ENCODE data around the gene ZBTB38.

Gene ZBTB38

GRCh38 chr3:141392416-141392815, 24.1 kb downstream of the ZBTB38 start:
- Histone ChIP-seq H4K20me1 (no peaks in the 10 kb centered on the region), H3K36me3 (peaks cover 0 to 10% (median 0%) of the 10 kb centered on the region in 11 experiments; a peak in 2 of 22 replicates), H3K9ac (no peak overlapping the region), H3K27me3 (no peaks in the 10 kb centered on the region), H3K4me2 (no peak overlapping the region), H3K9me3 (replicated peaks in 1 of 11) (peaks cover 14 to 20% (median 18%) of the 10 kb centered on the region in 11 experiments), H3K4me3 (no peak overlapping the region), H3K27ac (no peak overlapping the region), H3K4me1 (no peaks in the 10 kb centered on the region)
- TF ChIP-seq Cebpa-rat (IDR thresholded peaks at IDR 0.05) = no peak

- no peaks in the 10 kb centered on the region for H3K27me3 ChIP-seq
- H3K4me1 ChIP-seq = no peaks in the 10 kb centered on the region
- no peak overlapping the region for H3K9ac ChIP-seq
- TF ChIP-seq Cebpa-rat (IDR thresholded peaks at IDR 0.05) = no peak
- no peak overlapping the region for H3K27ac ChIP-seq
- peaks cover 19 to 26% (median 24%) of the 10 kb centered on the region in 11 experiments for H3K9me3 ChIP-seq (replicated peaks in 1 of 11)
- no peak overlapping the region for H3K4me2 ChIP-seq
- H3K36me3 ChIP-seq = peaks cover 0 to 10% (median 0%) of the 10 kb centered on the region in 11 experiments; a peak in 2 of 22 replicates
- no peaks in the 10 kb centered on the region for H4K20me1 ChIP-seq
- H3K4me3 ChIP-seq = no peak overlapping the region
Measured at GRCh38 chr3:141392897-141393734, 24.8 kb downstream of the ZBTB38 start.

GRCh38 chr3:141393735-141394076, 25.4 kb downstream of the ZBTB38 start:
- no peaks in the 10 kb centered on the region for H3K27me3 ChIP-seq
- H3K4me1 ChIP-seq = no peaks in the 10 kb centered on the region
- no peak for TF ChIP-seq Cebpa-rat (IDR thresholded peaks at IDR 0.05)
- H4K20me1 ChIP-seq = no peaks in the 10 kb centered on the region
- no peak overlapping the region for H3K9ac ChIP-seq
- H3K9me3 ChIP-seq (replicated peaks in 1 of 11) = peaks cover 19 to 27% (median 24%) of the 10 kb centered on the region in 11 experiments
- H3K4me2 ChIP-seq = no peak overlapping the region
- no peak overlapping the region for H3K4me3 ChIP-seq
- H3K36me3 ChIP-seq = peaks cover 0 to 10% (median 0%) of the 10 kb centered on the region in 11 experiments; a peak in 2 of 22 replicates
- no peak overlapping the region for H3K27ac ChIP-seq

GRCh38 chr3:141394560-141394959, 26.3 kb downstream of the ZBTB38 start:
- Histone ChIP-seq H4K20me1 (no peaks in the 10 kb centered on the region), H3K4me2 (no peak overlapping the region), H3K36me3 (peaks cover 0 to 10% (median 0%) of the 10 kb centered on the region in 11 experiments; a peak in 2 of 22 replicates), H3K27me3 (peaks cover 0 to 7% (median 3%) of the 10 kb centered on the region in 11 experiments; a peak in 10 of 22 replicates), H3K4me1 (peaks cover 0 to 6% (median 0%) of the 10 kb centered on the region in 10 experiments; a peak in 4 of 20 replicates), H3K9ac (no peak overlapping the region), H3K9me3 (replicated peaks in 1 of 11) (peaks cover 19 to 27% (median 24%) of the 10 kb centered on the region in 11 experiments), H3K4me3 (no peak overlapping the region), H3K27ac (no peak overlapping the region)
- TF ChIP-seq Cebpa-rat (IDR thresholded peaks at IDR 0.05) = no peak

- Histone ChIP-seq H3K27me3 (peaks cover 0 to 12% (median 8%) of the 10 kb centered on the region in 11 experiments; a peak in 18 of 22 replicates), H3K4me2 (no peak overlapping the region), H3K9ac (no peak overlapping the region), H4K20me1 (no peaks in the 10 kb centered on the region), H3K4me3 (no peak overlapping the region), H3K9me3 (replicated peaks in 1 of 11) (peaks cover 19 to 27% (median 24%) of the 10 kb centered on the region in 11 experiments), H3K36me3 (peaks cover 0 to 10% (median 0%) of the 10 kb centered on the region in 11 experiments; a peak in 2 of 22 replicates), H3K27ac (no peak overlapping the region), H3K4me1 (peaks cover 0 to 12% (median 0%) of the 10 kb centered on the region in 10 experiments; a peak in 4 of 20 replicates)
- no peak for TF ChIP-seq Cebpa-rat (IDR thresholded peaks at IDR 0.05)
Measured at GRCh38 chr3:141395005-141395589, 26.8 kb downstream of the ZBTB38 start.

GRCh38 chr3:141397996-141398395, 29.7 kb downstream of the ZBTB38 start:
- Histone ChIP-seq H4K20me1 (no peaks in the 10 kb centered on the region), H3K27ac (no peak overlapping the region), H3K4me2 (no peak overlapping the region), H3K27me3 (peaks cover 24 to 41% (median 37%) of the 10 kb centered on the region in 11 experiments), H3K9ac (no peak overlapping the region), H3K4me1 (peaks cover 0 to 29% (median 5%) of the 10 kb centered on the region in 10 experiments; a peak in 9 of 20 replicates), H3K9me3 (replicated peaks in 1 of 11) (peaks cover 19 to 31% (median 24%) of the 10 kb centered on the region in 11 experiments), H3K36me3 (peaks cover 0 to 10% (median 0%) of the 10 kb centered on the region in 11 experiments; a peak in 2 of 22 replicates), H3K4me3 (no peak overlapping the region)
- TF ChIP-seq Cebpa-rat (IDR thresholded peaks at IDR 0.05) = no peak

- H3K4me3 ChIP-seq = no peak overlapping the region
- H3K4me1 ChIP-seq = peaks cover 0 to 32% (median 5%) of the 10 kb centered on the region in 10 experiments; a peak in 9 of 20 replicates
- 0 out of 22 replicates have a peak overlapping the region, but pooled peaks of 1 of the 11 experiments have one; percentile 3 for H3K27ac ChIP-seq
- no peaks in the 10 kb centered on the region for H4K20me1 ChIP-seq
- H3K36me3 ChIP-seq = peaks cover 0 to 13% (median 0%) of the 10 kb centered on the region in 11 experiments; a peak in 2 of 22 replicates
- peak overlapping the region in 2 of 11 experiments; percentile 48 to 51; a peak in 2 of 22 replicates for H3K4me2 ChIP-seq
- no peak overlapping the region for H3K9ac ChIP-seq
- TF ChIP-seq Cebpa-rat (IDR thresholded peaks at IDR 0.05) = no peak
- H3K9me3 ChIP-seq (replicated peaks in 1 of 11) = peaks cover 19 to 31% (median 25%) of the 10 kb centered on the region in 11 experiments
- H3K27me3 ChIP-seq = peaks cover 36 to 53% (median 49%) of the 10 kb centered on the region in 11 experiments
Measured at GRCh38 chr3:141399200-141399599, 30.9 kb downstream of the ZBTB38 start.

- peaks cover 19 to 31% (median 25%) of the 10 kb centered on the region in 11 experiments for H3K9me3 ChIP-seq (replicated peaks in 1 of 11)
- peak overlapping the region in 2 of 11 experiments; percentile 52 to 66; a peak in 3 of 22 replicates for H3K27ac ChIP-seq
- H3K9ac ChIP-seq = no peak overlapping the region
- peak overlapping the region in 3 of 11 experiments; percentile 2 to 51 (median 48); a peak in 4 of 22 replicates for H3K4me2 ChIP-seq
- peaks cover 0 to 22% (median 0%) of the 10 kb centered on the region in 11 experiments; a peak in 3 of 22 replicates for H3K36me3 ChIP-seq
- H3K4me3 ChIP-seq = no peak overlapping the region
- H4K20me1 ChIP-seq = no peaks in the 10 kb centered on the region
- H3K27me3 ChIP-seq = peaks cover 38 to 61% (median 57%) of the 10 kb centered on the region in 11 experiments
- peaks cover 0 to 32% (median 5%) of the 10 kb centered on the region in 10 experiments; a peak in 9 of 20 replicates for H3K4me1 ChIP-seq
- no peak for TF ChIP-seq Cebpa-rat (IDR thresholded peaks at IDR 0.05)
Measured at GRCh38 chr3:141400073-141400971, 32.0 kb downstream of the ZBTB38 start.
